ENCODE data around the gene RHOV.

GRCh38 chr15:40844696-40845030 lies 29.4 kb downstream of the RHOV start:
- TF ChIP-seq CTCF (IDR thresholded peaks at IDR 0.05; ENCODE audit: low read depth, low read length) (no peak), EZH2phosphoT487 (IDR thresholded peaks at IDR 0.05; ENCODE audit: low read depth) (no peak)

All from OCI-LY3 (cell line).